PC-9 (cell line): ENCODE results near the gene EVI5L.

ENCODE experiments used
- CTCF ChIP-seq: fragments of 200-600 bp; sonication (generic); conservative IDR thresholded peaks from 2 replicates; pipeline ENCODE4 v1.6.1; 2017; ENCODE audit warnings: mixed run types, antibody characterized with exemption, mild to moderate bottlenecking, moderate library complexity
- EZH2 ChIP-seq: fragments of 200-600 bp; sonication (generic); IDR thresholded peaks from 2 replicates; pipeline ENCODE4 v1.8.0; 2017; ENCODE audit warnings: antibody characterized with exemption, low read depth

- TF ChIP-seq CTCF = no peak
- no peak for TF ChIP-seq EZH2
Measured at GRCh38 chr19:7905268-7905667, 75.2 kb downstream of the EVI5L start.
